ENCODE data around the gene MACROD2. TPM values are rescaled to one million over a fixed set of nuclear protein-coding genes. Genes with fewer than 3 reads are reported as not detected.

Gene MACROD2
- polyA plus RNA-seq, 1 donor from 2014 or later, result 23.2 TPM

GRCh38 chr20:15564981-15565380 is 1569.7 kb downstream of the MACROD2 start:
- H3K9me2 ChIP-seq (ENCODE audit: insufficient read depth, low read length), result no peaks in the 10 kb centered on the region
- no peak overlapping the region for H3K27ac ChIP-seq (ENCODE audit: low read length)
- no peaks in the 10 kb centered on the region for H3K79me2 ChIP-seq (replicated peaks; ENCODE audit: insufficient read depth, low read length)
- no peaks in the 10 kb centered on the region for H3F3A ChIP-seq (ENCODE audit: insufficient read depth, low read length, poor library complexity, severe bottlenecking)
- no peak for TF ChIP-seq CTCF (IDR thresholded peaks at IDR 0.05; ENCODE audit: poor library complexity, severe bottlenecking)
- no peak for TF ChIP-seq MXI1 (conservative IDR thresholded peaks at IDR 0.05; ENCODE audit: poor library complexity, severe bottlenecking)
- no peak for TF ChIP-seq REST (IDR thresholded peaks at IDR 0.05; ENCODE audit: borderline replicate concordance)
- TF ChIP-seq SMC3 (conservative IDR thresholded peaks at IDR 0.05; ENCODE audit: poor library complexity), result no peak
- no peak for TF ChIP-seq TAF1 (IDR thresholded peaks at IDR 0.05; ENCODE audit: low read depth)
- TF ChIP-seq EZH2 (IDR thresholded peaks at IDR 0.05; ENCODE audit: borderline replicate concordance, insufficient read depth, low read length, poor library complexity, severe bottlenecking), result no peak
- TF ChIP-seq POLR2AphosphoS5 (IDR thresholded peaks at IDR 0.05), result no peak
- no peak for TF ChIP-seq EP300 (conservative IDR thresholded peaks at IDR 0.05; ENCODE audit: poor library complexity, severe bottlenecking)
- TF ChIP-seq RAD21 (conservative IDR thresholded peaks at IDR 0.05), result no peak
- no peaks in the 10 kb centered on the region for H3K27me3 ChIP-seq (ENCODE audit: insufficient read depth, low read depth, low read length)
- H3K9me3 ChIP-seq (ENCODE audit: low read length), result no peaks in the 10 kb centered on the region
- H4K20me1 ChIP-seq (ENCODE audit: insufficient read depth), result no peaks in the 10 kb centered on the region
- no peak overlapping the region for H3K4me3 ChIP-seq (ENCODE audit: low read length)
- no peaks in the 10 kb centered on the region for H3K36me3 ChIP-seq (ENCODE audit: insufficient read depth, low read length)
- H2AFZ ChIP-seq (ENCODE audit: low read depth, low read length), result no peak overlapping the region
- H3K9ac ChIP-seq (ENCODE audit: low read length), result no peak overlapping the region
- H3K4me2 ChIP-seq (ENCODE audit: low read length), result no peak overlapping the region

- Histone ChIP-seq H3K79me2 (replicated peaks; ENCODE audit: insufficient read depth, low read length) (no peaks in the 10 kb centered on the region), H4K20me1 (ENCODE audit: insufficient read depth) (no peaks in the 10 kb centered on the region), H3F3A (ENCODE audit: insufficient read depth, low read length, poor library complexity, severe bottlenecking) (no peaks in the 10 kb centered on the region), H3K27ac (ENCODE audit: low read length) (no peak overlapping the region), H3K9me3 (ENCODE audit: low read length) (no peaks in the 10 kb centered on the region), H3K9ac (ENCODE audit: low read length) (no peak overlapping the region), H3K9me2 (ENCODE audit: insufficient read depth, low read length) (no peaks in the 10 kb centered on the region), H3K4me2 (ENCODE audit: low read length) (no peak overlapping the region), H3K4me3 (ENCODE audit: low read length) (no peak overlapping the region), H3K36me3 (ENCODE audit: insufficient read depth, low read length) (no peaks in the 10 kb centered on the region), H3K27me3 (ENCODE audit: insufficient read depth, low read depth, low read length) (no peaks in the 10 kb centered on the region), H2AFZ (ENCODE audit: low read depth, low read length) (no peak overlapping the region)
- no peak for TF ChIP-seq RAD21 (conservative IDR thresholded peaks at IDR 0.05)
- TF ChIP-seq MXI1 (conservative IDR thresholded peaks at IDR 0.05; ENCODE audit: poor library complexity, severe bottlenecking), result no peak
- no peak for TF ChIP-seq POLR2AphosphoS5 (IDR thresholded peaks at IDR 0.05)
- TF ChIP-seq REST (IDR thresholded peaks at IDR 0.05; ENCODE audit: borderline replicate concordance), result no peak
- TF ChIP-seq SMC3 (conservative IDR thresholded peaks at IDR 0.05; ENCODE audit: poor library complexity), result no peak
- no peak for TF ChIP-seq EZH2 (IDR thresholded peaks at IDR 0.05; ENCODE audit: borderline replicate concordance, insufficient read depth, low read length, poor library complexity, severe bottlenecking)
- no peak for TF ChIP-seq CTCF (IDR thresholded peaks at IDR 0.05; ENCODE audit: poor library complexity, severe bottlenecking)
- TF ChIP-seq EP300 (conservative IDR thresholded peaks at IDR 0.05; ENCODE audit: poor library complexity, severe bottlenecking), result no peak
Observed at GRCh38 chr20:15565786-15566185, 1570.5 kb downstream of the MACROD2 start.
